CD4-positive, CD25-positive, alpha-beta regulatory T cell (primary cell): ENCODE results near the gene CHODL. TPM values are rescaled to one million over a fixed set of nuclear protein-coding genes. Genes with fewer than 3 reads are reported as not detected.

Experiments used
- ATAC-seq, 2 donors: fragments of 150-1000 bp; cut with Tn5 transposase; one replicate each; pipeline ENCODE4 v1.10.0; 2021; ENCODE audit warnings: low read depth in 2 of 2, moderate number of reproducible peaks in 2 of 2, moderate library complexity in 1 of 2
- DNase-seq, 3 donors: peaks; one replicate each; pipeline versions ENCODE4 v3.0.0 to v3.0.0-alpha.2; 2012 to 2022; ENCODE audit warnings: mixed read lengths in 1 of 3
- H3K27ac ChIP-seq: one replicate; pipeline ENCODE4 v1.7.0; 2013; ENCODE audit warnings: mild to moderate bottlenecking, low read length; ENCODE audit not compliant: insufficient read depth, poor library complexity, severe bottlenecking
- H3K27me3 ChIP-seq: one replicate; pipeline ENCODE4 v1.7.0; 2013; ENCODE audit warnings: low read length; ENCODE audit not compliant: control insufficient read depth, insufficient read depth
- H3K36me3 ChIP-seq: one replicate; pipeline ENCODE4 v1.7.0; 2013; ENCODE audit warnings: mild to moderate bottlenecking, low read length, moderate library complexity; ENCODE audit not compliant: control insufficient read depth, insufficient read depth
- H3K4me1 ChIP-seq: 2 replicates; pipeline ENCODE4 v1.7.0; 2013; ENCODE audit warnings: mild to moderate bottlenecking, low read length; ENCODE audit not compliant: insufficient read depth, control insufficient read depth, poor library complexity, severe bottlenecking
- H3K4me3 ChIP-seq: one replicate; pipeline ENCODE4 v1.7.0; 2013; ENCODE audit warnings: low read depth, mild to moderate bottlenecking, low read length, moderate library complexity
- H3K9me3 ChIP-seq, 2 experiments: 1 replicate in 1 of 2; 2 replicates in 1 of 2; pipeline ENCODE4 v1.7.0; 2013; ENCODE audit warnings: low read length in 2 of 2, mild to moderate bottlenecking in 1 of 2, moderate library complexity in 1 of 2; ENCODE audit not compliant: control insufficient read depth in 2 of 2
- H3K27ac Mint-ChIP-seq, 3 donors: one replicate each; pipeline ENCODE4 v1.8.0; 2020 to 2022; ENCODE audit warnings: mild to moderate bottlenecking in 3 of 3, mixed read lengths in 3 of 3, moderate library complexity in 2 of 3
- H3K27me3 Mint-ChIP-seq: one replicate; pipeline ENCODE4 v1.8.0; 2022; ENCODE audit warnings: mild to moderate bottlenecking, mixed read lengths
- H3K36me3 Mint-ChIP-seq: one replicate; pipeline ENCODE4 v1.8.0; 2020; ENCODE audit warnings: mixed read lengths
- H3K4me1 Mint-ChIP-seq, 4 donors: one replicate each; pipeline ENCODE4 v1.8.0; 2020 to 2022; ENCODE audit warnings: mixed read lengths in 4 of 4, mild to moderate bottlenecking in 1 of 4
- H3K4me3 Mint-ChIP-seq, 4 donors: one replicate each; pipeline ENCODE4 v1.8.0; 2020 to 2022; ENCODE audit warnings: mild to moderate bottlenecking in 4 of 4, mixed read lengths in 4 of 4, moderate library complexity in 3 of 4
- H3K9me3 Mint-ChIP-seq, 7 donors: one replicate each; pipeline ENCODE4 v1.8.0; 2020 to 2022; ENCODE audit warnings: mixed read lengths in 7 of 7, mild to moderate bottlenecking in 3 of 7, moderate library complexity in 2 of 7
- polyA plus RNA-seq, 4 donors: library from polyadenylated mRNA; unstranded; fragments of 300-500 nt; fragmentation: Illumina TruSeq; gene quantifications; one replicate each; pipeline ENCODE4 v1.2.3, GENCODE V29; 2021
- total RNA-seq: library from RNA; stranded (reverse); gene quantifications from one replicate; pipeline ENCODE4 v1.2.3, GENCODE V29; 2022

CHODL gene, protein sequence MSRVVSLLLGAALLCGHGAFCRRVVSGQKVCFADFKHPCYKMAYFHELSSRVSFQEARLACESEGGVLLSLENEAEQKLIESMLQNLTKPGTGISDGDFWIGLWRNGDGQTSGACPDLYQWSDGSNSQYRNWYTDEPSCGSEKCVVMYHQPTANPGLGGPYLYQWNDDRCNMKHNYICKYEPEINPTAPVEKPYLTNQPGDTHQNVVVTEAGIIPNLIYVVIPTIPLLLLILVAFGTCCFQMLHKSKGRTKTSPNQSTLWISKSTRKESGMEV
- total RNA-seq (not detected), polyA plus RNA-seq (under 1 TPM in 2 of 4 donors, not detected in 2; 0.40 to 0.44 TPM)

DNA sequence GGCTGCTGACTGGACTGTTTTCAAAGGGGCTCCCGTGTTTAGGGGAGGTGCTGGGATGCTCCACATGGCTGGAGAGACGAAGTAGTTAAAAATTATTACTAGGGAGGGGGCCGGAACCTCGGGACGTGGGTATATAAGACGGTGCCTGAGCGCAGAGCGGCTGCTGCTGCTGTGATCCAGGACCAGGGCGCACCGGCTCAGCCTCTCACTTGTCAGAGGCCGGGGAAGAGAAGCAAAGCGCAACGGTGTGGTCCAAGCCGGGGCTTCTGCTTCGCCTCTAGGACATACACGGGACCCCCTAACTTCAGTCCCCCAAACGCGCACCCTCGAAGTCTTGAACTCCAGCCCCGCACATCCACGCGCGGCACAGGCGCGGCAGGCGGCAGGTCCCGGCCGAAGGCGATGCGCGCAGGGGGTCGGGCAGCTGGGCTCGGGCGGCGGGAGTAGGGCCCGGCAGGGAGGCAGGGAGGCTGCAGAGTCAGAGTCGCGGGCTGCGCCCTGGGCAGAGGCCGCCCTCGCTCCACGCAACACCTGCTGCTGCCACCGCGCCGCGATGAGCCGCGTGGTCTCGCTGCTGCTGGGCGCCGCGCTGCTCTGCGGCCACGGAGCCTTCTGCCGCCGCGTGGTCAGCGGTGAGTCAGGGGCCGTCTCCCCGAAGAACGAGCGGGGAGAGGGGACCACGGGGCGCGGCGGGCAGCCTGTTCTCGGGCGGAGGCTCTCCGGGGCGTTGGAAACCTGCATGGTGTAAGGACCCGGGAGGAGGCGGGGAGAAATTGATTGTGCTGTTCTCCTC, at the start of gene CHODL:
TSS of gene CHODL (plus strand) at position 163 of the 793 bp plus-strand sequence. CDS start at position 554, 391 bp downstream.
- no peaks in the 10 kb centered on the region for H3K4me1 ChIP-seq

DNA sequence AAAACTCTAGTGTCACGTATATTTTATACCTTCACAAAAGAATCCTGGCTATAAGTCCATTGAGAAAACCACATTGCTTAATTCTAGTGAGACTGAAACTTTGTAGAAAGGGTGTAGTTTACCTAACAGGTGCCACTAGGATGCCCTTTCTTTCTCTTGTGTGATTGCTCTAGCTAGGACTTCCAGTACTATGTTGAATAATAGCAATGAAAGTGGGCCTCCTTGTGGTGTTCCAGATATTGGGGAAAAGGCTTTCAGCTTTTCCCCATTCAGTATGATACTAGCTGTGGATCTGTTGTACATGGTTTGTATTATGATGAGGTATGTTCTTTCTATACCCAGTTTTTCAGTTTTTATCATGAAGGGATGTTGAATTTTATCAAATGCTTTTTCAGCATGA, 39.7 kb upstream of the CHODL start:
- H3K4me3 Mint-ChIP-seq = no peak overlapping the region

More for the DNA sequence above, at the start of gene CHODL:
- Mint-ChIP-seq H3K9me3 (peaks cover 0 to 15% (median 3%) of the 10 kb centered on the region in 7 donors), H3K4me1 (no peaks in the 10 kb centered on the region), H3K27ac (no peak within 1 kb of the TSS), H3K4me3 (no peak within 1 kb of the TSS), H3K36me3 (no peaks in the 10 kb centered on the region), H3K27me3 (peaks cover 13% of the 10 kb centered on the region)
- Histone ChIP-seq H3K4me3 (no peak within 1 kb of the TSS), H3K27ac (no peak within 1 kb of the TSS), H3K9me3 (no peaks in the 10 kb centered on the region), H3K27me3 (no peaks in the 10 kb centered on the region), H3K36me3 (no peaks in the 10 kb centered on the region)
- ATAC-seq (no peak), DNase-seq (no peak)

DNA sequence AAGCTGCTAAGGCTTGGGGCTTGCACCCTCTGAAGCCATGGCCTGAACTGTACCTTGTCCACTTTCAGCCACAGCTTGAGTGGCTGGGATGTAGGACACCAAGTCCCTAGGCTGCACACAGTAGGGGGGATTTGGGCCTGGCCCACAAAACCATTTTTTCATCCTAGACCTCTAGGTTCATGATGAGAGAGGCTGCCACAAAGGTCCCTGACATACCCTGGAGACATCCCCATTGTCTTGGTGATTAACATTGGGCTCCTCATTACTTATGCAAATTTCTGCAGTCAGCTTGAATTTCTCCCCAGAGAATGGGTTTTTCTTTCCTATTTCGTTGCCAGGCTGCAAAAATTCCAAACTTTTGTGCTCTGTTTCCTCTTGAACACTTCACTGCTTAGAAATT, 26.3 kb upstream of the CHODL start:
- Mint-ChIP-seq H3K27ac (no peak overlapping the region), H3K9me3 (peaks cover 0 to 39% (median 14%) of the 10 kb centered on the region in 7 donors), H3K4me3 (no peak overlapping the region), H3K36me3 (no peaks in the 10 kb centered on the region), H3K4me1 (no peaks in the 10 kb centered on the region), H3K27me3 (no peaks in the 10 kb centered on the region)
- DNase-seq = no peak
- Histone ChIP-seq H3K27me3 (no peaks in the 10 kb centered on the region), H3K4me1 (no peaks in the 10 kb centered on the region), H3K4me3 (no peak overlapping the region), H3K27ac (no peak overlapping the region), H3K9me3 (peaks cover 15 to 16% of the 10 kb centered on the region in 2 experiments), H3K36me3 (no peaks in the 10 kb centered on the region)
- ATAC-seq = no peak

More for the DNA sequence above, 39.7 kb upstream of the CHODL start:
- Mint-ChIP-seq H3K27ac (no peak overlapping the region), H3K9me3 (peaks cover 0 to 30% (median 5%) of the 10 kb centered on the region in 7 donors), H3K27me3 (no peaks in the 10 kb centered on the region), H3K4me1 (no peaks in the 10 kb centered on the region), H3K36me3 (no peaks in the 10 kb centered on the region)
- no peaks in the 10 kb centered on the region for H3K36me3 ChIP-seq
- no peak for ATAC-seq
- no peaks in the 10 kb centered on the region for H3K27me3 ChIP-seq
- no peak for DNase-seq
- H3K4me1 ChIP-seq = no peaks in the 10 kb centered on the region
- no peaks in the 10 kb centered on the region for H3K9me3 ChIP-seq
- no peak overlapping the region for H3K27ac ChIP-seq
- no peak overlapping the region for H3K4me3 ChIP-seq

DNA sequence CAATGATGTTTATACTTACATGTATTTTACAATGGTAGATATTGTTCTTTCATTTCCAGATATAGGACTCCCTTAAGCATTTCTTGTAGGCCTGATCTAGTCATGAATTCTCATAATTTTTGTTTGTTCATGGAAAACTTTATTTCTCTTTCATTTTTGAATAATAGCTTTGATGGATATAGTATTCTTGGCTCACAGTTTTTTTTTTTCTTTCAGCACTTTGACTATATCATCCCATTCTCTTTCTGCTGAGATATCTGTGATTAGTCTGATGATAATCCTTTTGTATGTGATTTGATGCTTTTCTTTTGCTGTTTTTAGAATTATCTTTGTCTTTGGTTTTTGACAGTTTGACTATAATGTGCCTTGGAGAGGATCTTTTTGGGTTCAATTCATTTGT, 24.1 kb upstream of the CHODL start:
- Mint-ChIP-seq H3K4me1 (no peaks in the 10 kb centered on the region), H3K27ac (no peak overlapping the region), H3K9me3 (peaks cover 0 to 39% (median 13%) of the 10 kb centered on the region in 7 donors), H3K27me3 (no peaks in the 10 kb centered on the region), H3K36me3 (no peaks in the 10 kb centered on the region), H3K4me3 (no peak overlapping the region)
- H3K4me1 ChIP-seq = no peaks in the 10 kb centered on the region
- ATAC-seq (no peak), DNase-seq (no peak)
- no peaks in the 10 kb centered on the region for H3K27me3 ChIP-seq
- H3K4me3 ChIP-seq = no peak overlapping the region
- H3K36me3 ChIP-seq = no peaks in the 10 kb centered on the region
- peaks cover 15 to 18% of the 10 kb centered on the region in 2 experiments for H3K9me3 ChIP-seq
- no peak overlapping the region for H3K27ac ChIP-seq

DNA sequence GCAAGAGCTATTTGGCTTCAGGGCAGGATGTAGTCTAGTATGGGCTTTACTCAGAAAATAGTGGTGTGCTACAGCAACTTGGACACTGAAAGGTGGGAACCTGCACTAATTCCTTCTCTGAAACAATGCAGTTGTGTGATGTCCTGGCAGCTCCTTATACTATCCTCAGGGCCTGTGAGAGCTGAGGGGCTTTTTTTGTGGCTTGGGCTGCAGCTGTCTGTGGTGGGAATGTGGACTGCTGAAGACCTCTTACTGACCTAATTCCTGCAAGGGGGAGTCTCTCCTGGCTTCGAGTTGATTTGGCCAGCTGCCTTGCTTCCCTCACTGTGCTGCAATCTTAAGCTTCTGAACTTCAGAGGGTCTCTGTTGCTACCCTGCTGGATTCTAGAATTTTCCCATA, 22.3 kb upstream of the CHODL start:
- Histone ChIP-seq H3K4me1 (no peaks in the 10 kb centered on the region), H3K27me3 (no peaks in the 10 kb centered on the region), H3K36me3 (no peaks in the 10 kb centered on the region), H3K9me3 (peaks cover 15 to 16% of the 10 kb centered on the region in 2 experiments), H3K27ac (no peak overlapping the region), H3K4me3 (no peak overlapping the region)
- Mint-ChIP-seq H3K36me3 (no peaks in the 10 kb centered on the region), H3K27ac (no peak overlapping the region), H3K4me3 (no peak overlapping the region), H3K9me3 (peaks cover 0 to 36% (median 10%) of the 10 kb centered on the region in 7 donors), H3K27me3 (no peaks in the 10 kb centered on the region), H3K4me1 (no peaks in the 10 kb centered on the region)
- DNase-seq (no peak), ATAC-seq (no peak)

DNA sequence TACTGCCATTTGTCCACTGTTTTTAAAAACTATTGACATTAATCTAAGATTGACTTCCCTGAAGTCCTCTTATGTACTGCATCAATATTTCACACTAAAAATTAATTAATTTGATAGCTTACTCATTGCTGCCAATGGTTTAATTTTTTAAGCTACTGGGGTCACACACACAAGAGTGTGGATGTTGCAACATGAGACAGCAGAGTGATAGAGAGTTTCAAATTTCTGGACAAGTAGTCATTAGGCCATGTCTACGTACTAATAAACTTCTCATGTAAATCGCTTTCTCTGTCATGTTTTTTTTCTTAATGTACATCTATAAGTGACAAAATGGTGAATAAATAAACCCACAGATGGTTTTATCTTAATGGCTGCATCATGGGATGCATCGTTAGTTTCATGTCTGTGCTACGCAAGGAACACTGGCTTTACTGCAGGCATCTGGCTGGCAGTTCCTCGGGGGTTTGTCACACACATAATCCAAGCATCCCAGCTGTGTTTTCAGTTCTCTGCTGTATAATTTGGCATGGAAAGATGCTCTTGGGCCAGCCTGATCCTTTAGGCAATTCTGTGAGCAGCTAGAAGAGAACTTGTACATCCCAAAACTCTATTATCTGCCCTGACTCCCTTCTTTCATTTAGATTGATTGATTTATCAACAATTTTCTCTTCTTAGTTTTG, 16.4 kb upstream of the CHODL start:
- Histone ChIP-seq H3K4me3 (no peak overlapping the region), H3K36me3 (no peaks in the 10 kb centered on the region), H3K4me1 (no peaks in the 10 kb centered on the region), H3K9me3 (peaks cover 0 to 2% of the 10 kb centered on the region in 2 experiments), H3K27me3 (no peaks in the 10 kb centered on the region), H3K27ac (no peak overlapping the region)
- no peaks in the 10 kb centered on the region for H3K36me3 Mint-ChIP-seq
- H3K27ac Mint-ChIP-seq = no peak overlapping the region
- H3K4me3 Mint-ChIP-seq = no peak overlapping the region
- DNase-seq (no peak), ATAC-seq (no peak)
- H3K27me3 Mint-ChIP-seq = no peaks in the 10 kb centered on the region
- H3K4me1 Mint-ChIP-seq = no peaks in the 10 kb centered on the region
- H3K9me3 Mint-ChIP-seq = peaks cover 0 to 11% (median 7%) of the 10 kb centered on the region in 7 donors

DNA sequence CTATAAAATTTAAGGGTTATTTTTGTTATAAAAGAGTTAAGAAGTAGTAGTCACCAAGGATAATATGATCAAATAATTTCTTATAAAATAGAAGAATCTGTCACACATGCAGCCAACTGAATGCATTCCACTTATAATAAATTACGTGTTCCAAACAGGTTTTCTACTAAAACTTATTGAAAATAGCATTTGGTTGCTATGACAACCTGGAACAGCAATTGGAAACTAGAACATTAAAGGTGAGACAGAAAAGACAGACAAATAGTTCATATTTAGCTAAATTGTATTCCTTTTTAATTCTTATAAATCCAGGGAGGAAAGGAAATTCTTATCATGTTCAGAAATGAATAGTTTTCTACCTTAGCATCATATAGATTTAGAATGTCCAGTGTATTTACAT, 9.1 kb upstream of the CHODL start:
- DNase-seq (no peak), ATAC-seq (no peak)
- Histone ChIP-seq H3K27ac (no peak overlapping the region), H3K9me3 (no peaks in the 10 kb centered on the region), H3K27me3 (no peaks in the 10 kb centered on the region), H3K4me3 (no peak overlapping the region), H3K4me1 (no peaks in the 10 kb centered on the region), H3K36me3 (no peaks in the 10 kb centered on the region)
- no peak overlapping the region for H3K27ac Mint-ChIP-seq
- H3K27me3 Mint-ChIP-seq = no peaks in the 10 kb centered on the region
- no peaks in the 10 kb centered on the region for H3K36me3 Mint-ChIP-seq
- H3K4me3 Mint-ChIP-seq = no peak overlapping the region
- no peaks in the 10 kb centered on the region for H3K4me1 Mint-ChIP-seq
- H3K9me3 Mint-ChIP-seq = peaks cover 2 to 19% (median 6%) of the 10 kb centered on the region in 7 donors
